Neural progenitor cell (in vitro differentiated cells): ENCODE data around the gene OLIG2. TPM values are rescaled to one million over a fixed set of nuclear protein-coding genes. Genes with fewer than 3 reads are reported as not detected.

Experiments used
- DNase-seq: peaks from one replicate; pipeline ENCODE4 v3.0.0-alpha.2; 2016; ENCODE audit warnings: low spot score
- H2AFZ ChIP-seq: fragments of 200-600 bp; sonication (generic); replicated peaks from 2 replicates; pipeline ENCODE4 v1.6.1; 2016; ENCODE audit warnings: antibody characterized with exemption
- H3F3A ChIP-seq: fragments of 200-600 bp; sonication (generic); 2 replicates; pipeline ENCODE4 v1.6.1; 2016; ENCODE audit warnings: antibody characterized with exemption, low read depth
- H3K27ac ChIP-seq: fragments of 200-600 bp; sonication (generic); 2 replicates; pipeline ENCODE4 v1.5.1; 2016; ENCODE audit warnings: mild to moderate bottlenecking
- H3K27me3 ChIP-seq: fragments of 200-600 bp; sonication (generic); 2 replicates; pipeline ENCODE4 v1.6.1; 2016; ENCODE audit warnings: mild to moderate bottlenecking, moderate library complexity
- H3K36me3 ChIP-seq: fragments of 200-600 bp; sonication (generic); 2 replicates; pipeline ENCODE4 v1.5.1; 2016
- H3K4me1 ChIP-seq: fragments of 200-600 bp; sonication (generic); 2 replicates; pipeline ENCODE4 v1.6.1; 2016; ENCODE audit warnings: mixed run types
- H3K4me2 ChIP-seq: fragments of 200-600 bp; sonication (generic); 2 replicates; pipeline ENCODE4 v1.6.1; 2016
- H3K4me3 ChIP-seq: fragments of 200-600 bp; sonication (generic); 2 replicates; pipeline ENCODE4 v1.5.1; 2016
- H3K79me2 ChIP-seq: fragments of 200-600 bp; sonication (generic); 2 replicates; pipeline ENCODE4 v1.6.1; 2016; ENCODE audit warnings: low read depth
- H3K9ac ChIP-seq: fragments of 200-600 bp; sonication (generic); 2 replicates; pipeline ENCODE4 v1.6.1; 2016
- H3K9me3 ChIP-seq: fragments of 200-600 bp; sonication (generic); 2 replicates; pipeline ENCODE4 v1.5.1; 2016; ENCODE audit warnings: low read depth
- H4K20me1 ChIP-seq: fragments of 200-600 bp; sonication (generic); 2 replicates; pipeline ENCODE4 v1.6.1; 2016; ENCODE audit warnings: low read depth
- H3K27ac Mint-ChIP-seq: 3 replicates; pipeline ENCODE4 v1.8.0; 2021; ENCODE audit warnings: mixed read lengths
- H3K27me3 Mint-ChIP-seq: 2 replicates; pipeline ENCODE4 v1.8.0; 2022; ENCODE audit warnings: low read depth, mild to moderate bottlenecking, inconsistent platforms, moderate library complexity, mixed read lengths; ENCODE audit not compliant: insufficient read depth
- H3K36me3 Mint-ChIP-seq: 3 replicates; pipeline ENCODE4 v1.8.0; 2021; ENCODE audit warnings: mixed read lengths
- H3K4me1 Mint-ChIP-seq: 3 replicates; pipeline ENCODE4 v1.8.0; 2021; ENCODE audit warnings: mixed read lengths
- H3K4me3 Mint-ChIP-seq: 3 replicates; pipeline ENCODE4 v1.8.0; 2021; ENCODE audit warnings: mild to moderate bottlenecking, moderate library complexity, mixed read lengths
- H3K9me3 Mint-ChIP-seq: 3 replicates; pipeline ENCODE4 v1.8.0; 2020; ENCODE audit warnings: mixed read lengths
- EZH2 ChIP-seq: fragments of 200-600 bp; sonication (generic); IDR thresholded peaks from 2 replicates; pipeline ENCODE4 v1.6.1; 2017; ENCODE audit warnings: antibody characterized with exemption, mild to moderate bottlenecking, moderate library complexity
- EZH2phosphoT487 ChIP-seq: fragments of 200-600 bp; sonication (generic); IDR thresholded peaks from 2 replicates; pipeline ENCODE4 v1.6.1; 2017; ENCODE audit warnings: antibody characterized with exemption
- total RNA-seq: library from RNA; depleted of rRNA; stranded (reverse); fragments of >200 nt; gene quantifications from 2 replicates; pipeline ENCODE4 v1.2.3, GENCODE V29; 2015; ENCODE audit warnings: low replicate concordance
- TF ChIP-seq, protein P1 (sequence below): fragments of 200-600 bp; sonication (generic); IDR thresholded peaks from 2 replicates; pipeline ENCODE4 v1.5.1; 2017; ENCODE audit warnings: antibody characterized with exemption, mild to moderate bottlenecking

The OLIG2 gene
- total RNA-seq, 1 donor from 2014 or later, result not detected

DNA sequence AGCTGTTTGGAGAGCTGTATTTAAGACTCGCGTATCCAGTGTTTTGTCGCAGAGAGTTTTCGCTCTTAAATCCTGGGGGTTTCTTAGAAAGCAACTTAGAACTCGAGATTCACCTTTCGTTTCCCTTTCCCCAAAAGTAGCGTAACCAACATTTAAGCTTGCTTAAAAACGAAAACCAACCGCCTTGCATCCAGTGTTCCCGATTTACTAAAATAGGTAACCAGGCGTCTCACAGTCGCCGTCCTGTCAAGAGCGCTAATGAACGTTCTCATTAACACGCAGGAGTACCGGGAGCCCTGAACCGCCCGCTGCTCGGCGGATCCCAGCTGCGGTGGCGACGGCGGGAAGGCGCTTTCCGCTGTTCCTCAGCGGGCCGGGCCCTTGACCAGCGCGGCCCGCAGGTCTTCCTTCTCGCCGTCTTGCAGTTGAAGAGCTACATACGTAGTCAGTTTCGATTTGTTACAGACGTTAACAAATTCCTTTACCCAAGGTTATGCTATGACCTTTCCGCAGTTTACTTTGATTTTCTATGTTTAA is 46.1 kb downstream of the OLIG2 start:
- Histone ChIP-seq H3F3A (peaks cover 23% of the 10 kb centered on the region), H3K9me3 (no peaks in the 10 kb centered on the region), H3K36me3 (no peaks in the 10 kb centered on the region), H3K27me3 (peaks cover 100% of the 10 kb centered on the region), H3K9ac (no peak overlapping the region), H3K27ac (no peak overlapping the region), H2AFZ (no peak overlapping the region), H3K4me3 (peak overlapping the region; percentile 53), H3K79me2 (no peaks in the 10 kb centered on the region), H4K20me1 (peaks cover 64% of the 10 kb centered on the region), H3K4me2 (peak overlapping the region; percentile 83), H3K4me1 (peaks cover 38% of the 10 kb centered on the region)
- DNase-seq, result peak; percentile 59
- Mint-ChIP-seq H3K9me3 (peaks cover 13% of the 10 kb centered on the region), H3K4me1 (peaks cover 34% of the 10 kb centered on the region), H3K27ac (no peak overlapping the region), H3K36me3 (no peaks in the 10 kb centered on the region), H3K27me3 (peaks cover 54% of the 10 kb centered on the region), H3K4me3 (peak overlapping the region; percentile 81)
- TF ChIP-seq, protein P1, sequence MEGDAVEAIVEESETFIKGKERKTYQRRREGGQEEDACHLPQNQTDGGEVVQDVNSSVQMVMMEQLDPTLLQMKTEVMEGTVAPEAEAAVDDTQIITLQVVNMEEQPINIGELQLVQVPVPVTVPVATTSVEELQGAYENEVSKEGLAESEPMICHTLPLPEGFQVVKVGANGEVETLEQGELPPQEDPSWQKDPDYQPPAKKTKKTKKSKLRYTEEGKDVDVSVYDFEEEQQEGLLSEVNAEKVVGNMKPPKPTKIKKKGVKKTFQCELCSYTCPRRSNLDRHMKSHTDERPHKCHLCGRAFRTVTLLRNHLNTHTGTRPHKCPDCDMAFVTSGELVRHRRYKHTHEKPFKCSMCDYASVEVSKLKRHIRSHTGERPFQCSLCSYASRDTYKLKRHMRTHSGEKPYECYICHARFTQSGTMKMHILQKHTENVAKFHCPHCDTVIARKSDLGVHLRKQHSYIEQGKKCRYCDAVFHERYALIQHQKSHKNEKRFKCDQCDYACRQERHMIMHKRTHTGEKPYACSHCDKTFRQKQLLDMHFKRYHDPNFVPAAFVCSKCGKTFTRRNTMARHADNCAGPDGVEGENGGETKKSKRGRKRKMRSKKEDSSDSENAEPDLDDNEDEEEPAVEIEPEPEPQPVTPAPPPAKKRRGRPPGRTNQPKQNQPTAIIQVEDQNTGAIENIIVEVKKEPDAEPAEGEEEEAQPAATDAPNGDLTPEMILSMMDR, result no peak
- TF ChIP-seq EZH2phosphoT487 (peak; percentile 96), EZH2 (peak; percentile 100)

- H3K4me1 Mint-ChIP-seq, result peaks cover 50% of the 10 kb centered on the region
- H4K20me1 ChIP-seq, result peaks cover 60% of the 10 kb centered on the region
- no peak overlapping the region for H3K27ac ChIP-seq
- H3K36me3 Mint-ChIP-seq, result no peaks in the 10 kb centered on the region
- DNase-seq, result no peak
- H3K79me2 ChIP-seq, result no peaks in the 10 kb centered on the region
- H3K4me3 ChIP-seq, result no peak overlapping the region
- H3K27me3 ChIP-seq, result peaks cover 100% of the 10 kb centered on the region
- peaks cover 38% of the 10 kb centered on the region for H3K4me1 ChIP-seq
- peaks cover 8% of the 10 kb centered on the region for H3K9me3 Mint-ChIP-seq
- peaks cover 23% of the 10 kb centered on the region for H3F3A ChIP-seq
- H3K36me3 ChIP-seq, result no peaks in the 10 kb centered on the region
- no peak overlapping the region for H2AFZ ChIP-seq
- no peak overlapping the region for H3K4me3 Mint-ChIP-seq
- no peaks in the 10 kb centered on the region for H3K9me3 ChIP-seq
- no peak for TF ChIP-seq EZH2phosphoT487
- no peak for TF ChIP-seq EZH2
- TF ChIP-seq, protein P1, result no peak
- H3K27me3 Mint-ChIP-seq, result peaks cover 47% of the 10 kb centered on the region
- H3K27ac Mint-ChIP-seq, result no peak overlapping the region
- no peak overlapping the region for H3K4me2 ChIP-seq
- no peak overlapping the region for H3K9ac ChIP-seq
Observed at GRCh38 chr21:33073636-33074035, 47.9 kb downstream of the OLIG2 start.

- peak; percentile 2 for TF ChIP-seq EZH2
- TF ChIP-seq, protein P1, result no peak
- H3K36me3 ChIP-seq, result no peaks in the 10 kb centered on the region
- H3K4me1 ChIP-seq, result peaks cover 35% of the 10 kb centered on the region
- H3K4me3 Mint-ChIP-seq, result no peak overlapping the region
- H3K9me3 Mint-ChIP-seq, result peaks cover 2% of the 10 kb centered on the region
- no peaks in the 10 kb centered on the region for H3K36me3 Mint-ChIP-seq
- H3K4me1 Mint-ChIP-seq, result peaks cover 55% of the 10 kb centered on the region
- no peak overlapping the region for H3K27ac ChIP-seq
- H2AFZ ChIP-seq, result no peak overlapping the region
- H3K27me3 Mint-ChIP-seq, result peaks cover 41% of the 10 kb centered on the region
- peak; percentile 85 for DNase-seq
- H3K27me3 ChIP-seq, result peaks cover 88% of the 10 kb centered on the region
- no peak overlapping the region for H3K9ac ChIP-seq
- H4K20me1 ChIP-seq, result peaks cover 51% of the 10 kb centered on the region
- peak overlapping the region; percentile 56 for H3K4me2 ChIP-seq
- no peaks in the 10 kb centered on the region for H3K79me2 ChIP-seq
- H3K4me3 ChIP-seq, result no peak overlapping the region
- H3K27ac Mint-ChIP-seq, result no peak overlapping the region
- peaks cover 23% of the 10 kb centered on the region for H3F3A ChIP-seq
- H3K9me3 ChIP-seq, result no peaks in the 10 kb centered on the region
Observed at GRCh38 chr21:33075128-33075527, 49.4 kb downstream of the OLIG2 start.
